HG02623 (cell line): ENCODE measurements around the gene GP1BA.

ENCODE experiments used
- ATAC-seq: cut with Tn5 transposase; IDR thresholded peaks from one replicate; pipeline ENCODE4 v1.9.1; 2021; ENCODE audit warnings: moderate library complexity; ENCODE audit not compliant: unreplicated experiment

Gene GP1BA

GRCh38 chr17:4949321-4950074 lies 17.4 kb downstream of the GP1BA start:
- ATAC-seq, result peak; percentile 21

GRCh38 chr17:4950075-4950745 lies 18.1 kb downstream of the GP1BA start:
- ATAC-seq, result no peak

GRCh38 chr17:4950746-4951204 lies 18.7 kb downstream of the GP1BA start, which contains the start of gene ENO3:
TSS of gene ENO3 (plus strand) at chr17:4951119. CDS start at chr17:4951830, 711 bp downstream.
- ATAC-seq, result no peak

GRCh38 chr17:4951486-4951885 lies 19.4 kb downstream of the GP1BA start:
- ATAC-seq, result no peak

GRCh38 chr17:4953451-4953961 lies 21.4 kb downstream of the GP1BA start:
- no peak for ATAC-seq

- ATAC-seq, result no peak
Observed at GRCh38 chr17:4955091-4955490, 23.0 kb downstream of the GP1BA start.

- no peak for ATAC-seq
Observed at GRCh38 chr17:4956493-4957061, 24.5 kb downstream of the GP1BA start.

- ATAC-seq, result no peak
Observed at GRCh38 chr17:4958102-4958501, 26.0 kb downstream of the GP1BA start.

- no peak for ATAC-seq
Observed at GRCh38 chr17:4959261-4959965, 27.3 kb downstream of the GP1BA start.

GRCh38 chr17:4960279-4960922 lies 28.3 kb downstream of the GP1BA start:
- no peak for ATAC-seq

GRCh38 chr17:4965311-4965986 lies 33.4 kb downstream of the GP1BA start:
- no peak for ATAC-seq

GRCh38 chr17:4966844-4967538 lies 34.9 kb downstream of the GP1BA start:
- peak; percentile 74 for ATAC-seq

- peak; percentile 50 for ATAC-seq
Observed at GRCh38 chr17:4967539-4968485, 35.7 kb downstream of the GP1BA start, which contains the start of gene SPAG7. TSS of gene SPAG7 (minus strand) at chr17:4967817. CDS start at chr17:4967804, 13 bp downstream.

- ATAC-seq, result no peak
Observed at GRCh38 chr17:4968486-4969046, 36.5 kb downstream of the GP1BA start.

- no peak for ATAC-seq
Observed at GRCh38 chr17:4969047-4969550, 37.0 kb downstream of the GP1BA start.

- ATAC-seq, result no peak
Observed at GRCh38 chr17:4969551-4970173, 37.6 kb downstream of the GP1BA start.

GRCh38 chr17:4970273-4970672 lies 38.2 kb downstream of the GP1BA start:
- ATAC-seq, result no peak
